GM18505 (cell line): ENCODE results near the gene ITIH1.
"Not testable (repeated sequence)": the region's sequence is repeated elsewhere in the genome, so short reads cannot be mapped to it uniquely, and the experiment has no call there.

Source experiments
- ATAC-seq: cut with Tn5 transposase; IDR thresholded peaks from one replicate; pipeline ENCODE4 v1.9.1; 2021; ENCODE audit not compliant: unreplicated experiment
- POLR2A ChIP-seq: IDR thresholded peaks from 4 replicates; pipeline ENCODE4 v1.6.1; 2011; ENCODE audit warnings: borderline replicate concordance; ENCODE audit not compliant: insufficient read depth, insufficient read length; ENCODE audit errors: extremely low read depth

ITIH1 gene

GRCh38 chr3:52777127-52777958 lies at the start of gene ITIH1:
TSS of gene ITIH1 (plus strand) at chr3:52777599. CDS start at chr3:52777616, 17 bp downstream.
- TF ChIP-seq POLR2A: no peak
- ATAC-seq: no peak

GRCh38 chr3:52728753-52729152 lies 48.6 kb upstream of the ITIH1 start:
- not testable (repeated sequence) for ATAC-seq

- no peak for TF ChIP-seq POLR2A
- no peak for ATAC-seq
Measured at GRCh38 chr3:52730681-52731080, 46.7 kb upstream of the ITIH1 start.

GRCh38 chr3:52731590-52731989 lies 45.8 kb upstream of the ITIH1 start:
- TF ChIP-seq POLR2A: no peak
- no peak for ATAC-seq

- no peak for TF ChIP-seq POLR2A
- no peak for ATAC-seq
Measured at GRCh38 chr3:52733256-52733891, 44.0 kb upstream of the ITIH1 start.

- no peak for ATAC-seq
Measured at GRCh38 chr3:52739730-52740129, 37.7 kb upstream of the ITIH1 start.

GRCh38 chr3:52742418-52743041 lies 34.9 kb upstream of the ITIH1 start:
- ATAC-seq: no peak
- no peak for TF ChIP-seq POLR2A

More at GRCh38 chr3:52739730-52740129, 37.7 kb upstream of the ITIH1 start:
- TF ChIP-seq POLR2A: no peak

- TF ChIP-seq POLR2A: no peak
- ATAC-seq: no peak
Measured at GRCh38 chr3:52743152-52743551, 34.2 kb upstream of the ITIH1 start.

GRCh38 chr3:52743721-52744120 lies 33.7 kb upstream of the ITIH1 start:
- no peak for ATAC-seq
- TF ChIP-seq POLR2A: no peak

- TF ChIP-seq POLR2A: no peak
- no peak for ATAC-seq
Measured at GRCh38 chr3:52752045-52752660, 25.2 kb upstream of the ITIH1 start.

- ATAC-seq: no peak
Measured at GRCh38 chr3:52754373-52754772, 23.0 kb upstream of the ITIH1 start.

GRCh38 chr3:52756141-52756540 lies 21.3 kb upstream of the ITIH1 start:
- no peak for ATAC-seq
- TF ChIP-seq POLR2A: no peak

More at GRCh38 chr3:52754373-52754772, 23.0 kb upstream of the ITIH1 start:
- no peak for TF ChIP-seq POLR2A

GRCh38 chr3:52763466-52763865 lies 13.9 kb upstream of the ITIH1 start:
- ATAC-seq: no peak
- TF ChIP-seq POLR2A: no peak
